GM12872 (cell line): ENCODE measurements around the gene RBM23.

Experiments
- CTCF ChIP-seq: IDR thresholded peaks from 3 replicates; pipeline ENCODE4 v1.5.1; 2011; ENCODE audit warnings: low read depth, mild to moderate bottlenecking, low read length, moderate library complexity; ENCODE audit not compliant: insufficient read depth

The RBM23 gene

GRCh38 chr14:22883173-22883976, 35.6 kb downstream of the RBM23 start, which contains the start of gene REM2:
Gene REM2, plus strand, starts transcription at chr14:22883222. Its CDS starts 66 bp downstream, at chr14:22883288.
- TF ChIP-seq CTCF = no peak

- TF ChIP-seq CTCF = no peak
Measured at GRCh38 chr14:22882529-22883172, 36.3 kb downstream of the RBM23 start.

- no peak for TF ChIP-seq CTCF
Measured at GRCh38 chr14:22882064-22882463, 36.9 kb downstream of the RBM23 start.

- no peak for TF ChIP-seq CTCF
Measured at GRCh38 chr14:22878271-22879246, 40.4 kb downstream of the RBM23 start.

GRCh38 chr14:22877000-22877501, 41.9 kb downstream of the RBM23 start:
- TF ChIP-seq CTCF = no peak

- TF ChIP-seq CTCF = no peak
Measured at GRCh38 chr14:22875748-22876319, 43.1 kb downstream of the RBM23 start.
